HG03025 (cell line): ENCODE data around the gene CCDC88B.
"Not testable (repeated sequence)": the region's sequence is repeated elsewhere in the genome, so short reads cannot be mapped to it uniquely, and the experiment has no call there.

ENCODE experiments used
- ATAC-seq: cut with Tn5 transposase; IDR thresholded peaks from one replicate; pipeline ENCODE4 v1.9.1; 2021; ENCODE audit warnings: mild to moderate bottlenecking, moderate library complexity; ENCODE audit not compliant: unreplicated experiment, low FRiP score

CCDC88B gene

DNA sequence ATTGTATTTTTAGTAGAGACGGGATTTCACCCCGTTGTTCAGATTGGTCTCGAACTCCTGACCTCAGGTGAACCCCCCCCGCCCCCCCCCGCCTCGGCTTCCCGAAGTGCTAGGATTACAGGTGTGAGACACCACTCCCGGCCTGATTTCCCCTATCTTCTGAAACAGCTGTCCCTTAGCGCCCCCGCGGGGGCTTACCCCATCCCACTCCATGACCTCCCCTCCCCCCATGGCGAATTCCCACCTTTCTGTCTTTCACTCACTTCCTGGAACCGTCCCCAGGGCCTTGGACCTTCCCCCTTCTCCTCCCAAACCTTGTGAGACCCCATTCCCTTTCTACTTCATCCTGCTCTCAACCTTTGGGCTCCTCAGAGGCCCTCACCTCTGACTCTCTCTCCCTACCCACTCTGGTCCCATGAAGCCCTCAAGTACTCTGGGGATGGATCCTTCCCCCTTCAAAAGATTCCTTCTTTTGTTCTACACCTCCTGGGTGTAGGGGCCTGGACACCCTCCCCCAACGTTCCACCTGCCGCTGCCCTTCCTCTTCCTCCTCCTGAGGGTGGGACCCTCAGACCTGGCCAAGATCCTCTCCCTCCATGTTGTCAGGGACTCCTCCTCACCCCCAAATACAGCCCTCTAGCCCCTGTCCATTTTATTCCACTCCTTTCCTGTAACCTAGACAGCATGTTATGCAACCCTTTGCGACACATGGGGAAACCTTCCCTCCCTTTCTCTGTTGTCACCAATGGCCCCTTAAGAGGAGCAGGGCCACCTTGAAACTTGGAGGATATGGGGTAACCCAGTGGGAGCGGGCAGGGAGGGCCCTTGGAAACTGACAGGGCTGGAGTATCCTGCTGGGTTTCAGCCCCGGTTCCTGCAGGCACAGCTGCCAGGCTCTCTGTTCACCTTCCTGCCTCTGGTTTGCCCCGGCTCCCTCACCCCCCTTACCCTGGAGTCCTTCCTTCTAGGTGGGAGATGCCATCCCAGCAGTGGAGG is 20.9 kb upstream of the CCDC88B start:
- no peak for ATAC-seq

DNA sequence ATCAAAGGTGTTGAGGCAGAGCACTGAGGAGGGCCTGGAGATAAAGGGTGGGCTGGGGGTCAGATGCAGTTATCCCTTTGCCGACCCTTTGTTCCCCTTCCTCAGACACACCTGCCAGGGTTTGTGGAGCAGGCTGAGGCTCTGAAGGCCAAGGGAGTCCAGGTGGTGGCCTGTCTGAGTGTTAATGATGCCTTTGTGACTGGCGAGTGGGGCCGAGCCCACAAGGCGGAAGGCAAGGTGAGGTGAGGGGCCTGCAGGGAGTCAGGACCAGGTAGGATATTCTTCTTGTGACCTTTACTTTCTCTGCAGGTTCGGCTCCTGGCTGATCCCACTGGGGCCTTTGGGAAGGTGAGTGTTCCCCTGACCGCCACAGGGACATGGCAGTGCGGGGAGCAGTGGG is 19.4 kb upstream of the CCDC88B start:
- no peak for ATAC-seq

DNA sequence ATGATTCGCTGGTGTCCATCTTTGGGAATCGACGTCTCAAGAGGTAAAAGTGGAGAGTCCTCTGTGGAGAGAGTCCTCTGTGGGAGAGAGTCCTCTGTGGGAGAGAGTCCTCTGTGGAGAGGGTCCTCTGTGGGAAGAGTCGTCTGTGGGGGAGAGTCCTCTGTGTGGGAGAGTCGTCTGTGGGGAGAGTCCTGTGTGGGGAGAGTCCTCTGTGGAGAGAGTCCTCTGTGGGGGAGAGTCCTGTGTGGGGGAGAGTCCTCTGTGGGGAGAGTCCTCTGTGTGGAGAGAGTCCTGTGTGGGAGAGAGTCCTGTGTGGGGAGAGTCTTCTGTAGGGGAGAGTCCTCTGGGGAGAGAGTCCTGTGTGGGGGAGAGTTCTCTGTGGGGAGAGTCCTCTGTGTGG is 19.0 kb upstream of the CCDC88B start:
- no peak for ATAC-seq

DNA sequence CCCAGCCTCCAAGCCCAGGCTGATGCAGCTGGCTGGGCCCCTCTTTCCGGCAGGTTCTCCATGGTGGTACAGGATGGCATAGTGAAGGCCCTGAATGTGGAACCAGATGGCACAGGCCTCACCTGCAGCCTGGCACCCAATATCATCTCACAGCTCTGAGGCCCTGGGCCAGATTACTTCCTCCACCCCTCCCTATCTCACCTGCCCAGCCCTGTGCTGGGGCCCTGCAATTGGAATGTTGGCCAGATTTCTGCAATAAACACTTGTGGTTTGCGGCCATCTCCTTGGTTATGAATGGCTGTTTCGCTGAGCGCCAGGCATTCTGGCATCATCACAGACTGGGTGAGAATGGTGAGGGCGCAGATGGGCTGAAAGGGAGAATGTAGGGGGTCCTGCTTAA is 18.5 kb upstream of the CCDC88B start:
- no peak for ATAC-seq

DNA sequence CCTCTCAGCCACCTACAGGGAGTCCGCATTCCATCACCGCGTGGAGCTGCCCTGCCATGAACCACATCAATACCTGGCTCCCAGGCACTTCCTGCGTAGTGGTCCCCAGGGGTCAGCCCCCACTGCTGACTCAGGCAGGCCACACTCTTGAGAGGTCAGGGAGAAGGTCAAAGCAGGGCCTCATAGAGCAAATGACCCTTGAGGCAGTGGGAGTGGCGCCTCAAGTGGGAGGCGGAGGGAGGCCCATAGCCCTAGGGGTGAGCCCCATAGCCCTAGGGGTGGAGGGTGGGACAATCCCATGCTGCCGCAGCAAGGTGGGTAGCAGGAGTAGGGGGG is 17.1 kb upstream of the CCDC88B start:
- no peak for ATAC-seq

DNA sequence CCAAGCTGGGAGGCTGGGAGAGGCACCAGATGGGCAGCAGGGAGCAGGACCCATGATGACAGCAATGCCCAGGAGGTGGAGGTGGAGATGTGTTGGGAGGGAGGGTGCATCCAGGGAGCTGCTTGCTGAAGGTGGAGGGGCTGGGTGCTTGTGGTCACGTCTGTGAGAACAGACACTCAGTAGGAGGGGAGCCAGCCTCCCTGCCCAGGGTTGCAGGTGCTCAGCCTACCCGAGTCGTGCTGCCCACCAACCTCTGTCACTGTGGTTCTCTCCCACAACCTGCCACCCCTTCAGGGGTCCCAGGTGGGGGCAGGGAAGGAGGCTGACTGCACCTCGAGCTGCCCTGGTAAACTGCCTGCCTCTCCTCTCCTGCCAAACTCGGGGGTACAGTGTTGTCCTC is 16.6 kb upstream of the CCDC88B start:
- no peak for ATAC-seq

DNA sequence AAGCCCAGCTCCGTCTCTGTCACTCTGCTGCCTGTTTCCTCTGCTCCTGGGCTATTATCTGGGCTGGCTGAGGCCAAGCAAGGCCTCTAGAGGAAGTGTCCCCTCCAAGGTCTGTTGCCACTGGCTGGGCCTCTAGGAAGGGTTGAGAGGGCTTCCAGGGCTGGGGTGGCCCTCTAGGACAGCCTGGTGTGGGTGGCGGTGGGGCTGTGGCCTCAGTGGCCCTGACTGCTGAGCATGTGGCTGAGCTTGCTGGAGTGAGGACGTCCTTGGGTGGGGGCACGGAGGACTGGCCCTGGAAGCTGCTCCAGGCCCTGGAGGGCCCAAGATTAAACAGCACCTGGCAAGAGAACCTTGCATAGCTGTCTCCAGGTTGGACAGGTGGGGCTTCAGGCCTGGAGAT is 16.0 kb upstream of the CCDC88B start:
- ATAC-seq: not testable (repeated sequence)

DNA sequence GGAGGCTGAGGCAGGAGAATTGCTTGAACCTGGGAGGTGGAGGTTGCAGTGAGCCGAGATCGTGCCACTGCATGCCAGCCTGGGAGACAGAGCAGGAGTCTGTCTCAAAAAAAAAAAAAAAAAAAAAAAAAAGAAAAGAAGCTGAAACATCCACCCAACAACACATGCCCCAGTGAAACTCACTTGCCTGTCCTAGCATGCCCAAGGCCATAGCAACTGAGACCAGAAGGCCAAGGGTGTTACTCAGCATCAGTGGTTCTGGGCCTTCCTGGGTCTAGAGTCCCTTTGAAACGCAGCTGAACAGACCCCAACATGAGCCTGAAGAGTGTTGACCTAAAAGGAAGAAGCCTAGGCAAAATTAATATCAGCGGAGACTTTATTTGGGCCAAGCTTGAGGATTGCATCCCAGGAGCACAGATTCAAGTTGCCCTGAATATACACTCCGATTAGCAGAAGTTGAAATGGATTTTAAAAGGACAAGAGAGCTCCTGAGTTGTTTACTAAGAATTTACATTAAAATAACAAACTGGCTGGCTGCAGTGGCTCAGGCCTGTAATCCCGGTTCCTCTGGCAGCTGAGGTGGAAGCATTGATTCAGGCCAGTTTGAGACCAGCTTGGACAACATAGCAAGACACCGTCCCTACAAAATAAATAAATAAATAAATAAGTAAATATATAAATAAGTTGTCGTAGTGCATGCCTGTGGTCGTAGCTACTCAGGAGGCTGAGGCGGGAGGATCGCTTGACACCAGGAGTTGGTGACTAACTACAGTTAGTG is 15.1 kb upstream of the CCDC88B start:
- ATAC-seq: no peak

DNA sequence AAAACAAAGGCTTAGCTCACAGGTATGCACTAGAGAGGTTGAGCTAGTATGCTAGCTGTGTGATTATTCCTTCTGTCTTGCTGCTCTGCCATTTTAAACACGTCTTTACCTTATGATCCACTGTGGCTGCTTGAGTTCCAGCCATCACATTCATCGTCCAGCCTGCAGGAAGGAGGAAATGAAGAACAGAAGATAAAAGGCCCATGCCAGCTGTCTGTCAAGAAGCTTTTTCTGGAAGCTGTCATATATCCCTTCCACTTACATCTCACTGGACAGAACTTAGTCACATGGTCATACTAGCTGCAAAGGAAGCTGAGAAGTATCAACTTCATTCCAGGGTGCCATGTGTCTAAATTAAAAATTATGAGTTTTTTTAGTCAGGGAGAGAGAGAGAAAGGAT is 12.6 kb upstream of the CCDC88B start:
- ATAC-seq: no peak

DNA sequence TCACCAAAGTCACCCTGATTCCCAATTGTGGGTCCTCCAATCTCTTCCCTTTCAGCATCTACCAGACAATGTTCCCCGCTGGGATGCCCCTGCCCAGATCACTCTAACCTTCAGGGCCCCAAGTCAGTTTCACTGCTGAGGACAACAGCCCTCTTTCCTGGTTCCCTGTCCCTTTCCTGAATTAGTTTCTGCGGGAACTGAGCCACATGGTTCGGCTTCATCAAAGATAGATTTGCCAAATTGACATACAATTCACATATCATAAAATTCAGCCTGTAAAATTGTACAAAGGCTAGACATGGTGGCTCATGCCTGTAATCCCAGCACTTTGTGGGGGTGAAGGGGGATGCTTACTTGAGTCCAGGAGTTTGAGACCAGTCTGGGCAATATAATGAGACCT is 12.0 kb upstream of the CCDC88B start:
- ATAC-seq: no peak

DNA sequence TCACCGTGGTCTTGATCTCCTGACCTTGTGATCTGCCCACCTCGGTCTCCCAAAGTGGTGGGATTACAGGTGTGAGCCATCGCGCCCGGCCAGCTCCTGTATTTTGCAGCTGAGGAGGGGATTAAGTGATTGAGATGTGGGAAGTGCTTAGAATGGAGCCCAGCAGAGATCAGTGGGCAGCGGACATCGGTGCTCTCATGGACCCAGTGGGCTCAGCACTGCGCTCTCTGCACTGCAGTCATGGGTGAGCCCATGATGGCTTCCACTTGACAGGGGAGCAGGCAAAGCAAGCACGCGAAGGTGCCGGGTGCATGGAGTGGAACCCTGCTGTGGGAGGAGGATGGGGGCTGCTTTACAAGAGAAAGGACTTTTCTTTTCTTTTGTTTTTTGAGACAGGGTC is 9.1 kb upstream of the CCDC88B start:
- no peak for ATAC-seq

DNA sequence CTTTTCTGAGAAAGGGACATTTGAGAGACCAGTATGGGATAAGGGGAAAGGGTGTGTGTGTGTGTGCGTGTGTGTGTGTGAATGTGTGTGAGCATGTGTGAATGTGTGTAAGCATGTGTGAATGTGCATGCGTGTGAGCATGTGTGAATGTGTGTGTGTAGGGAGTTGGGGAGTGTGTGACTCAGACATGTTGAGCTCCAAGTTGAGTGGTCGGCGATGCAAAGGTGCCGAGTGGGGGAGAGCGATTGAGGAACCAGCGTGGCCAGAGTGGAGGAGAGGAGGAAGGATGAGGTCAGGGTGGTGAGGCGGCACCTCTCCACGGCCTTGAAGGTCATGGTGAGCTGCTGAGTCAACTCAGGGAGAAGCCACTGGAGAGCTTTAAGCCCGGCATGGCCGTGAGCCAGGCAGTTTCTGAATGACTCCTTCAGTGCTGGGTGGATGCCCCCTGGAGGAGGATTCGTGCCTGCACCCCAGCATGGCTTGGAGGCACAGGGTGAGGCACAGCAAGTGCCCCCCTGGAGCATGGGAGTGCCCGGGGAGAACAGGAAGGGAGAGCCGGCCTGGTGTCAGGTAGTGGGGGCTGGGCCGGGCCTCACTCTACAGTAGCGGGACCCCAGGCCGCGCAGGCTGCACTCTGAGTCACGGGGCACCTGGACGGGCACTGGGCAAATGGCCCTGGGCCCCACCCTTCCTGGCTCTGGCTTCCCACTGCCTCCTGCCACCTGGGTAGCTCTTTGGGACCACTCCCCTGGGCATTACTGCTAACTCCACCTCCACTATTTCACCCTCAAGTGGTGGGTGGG is 8.2 kb upstream of the CCDC88B start:
- ATAC-seq: no peak

DNA sequence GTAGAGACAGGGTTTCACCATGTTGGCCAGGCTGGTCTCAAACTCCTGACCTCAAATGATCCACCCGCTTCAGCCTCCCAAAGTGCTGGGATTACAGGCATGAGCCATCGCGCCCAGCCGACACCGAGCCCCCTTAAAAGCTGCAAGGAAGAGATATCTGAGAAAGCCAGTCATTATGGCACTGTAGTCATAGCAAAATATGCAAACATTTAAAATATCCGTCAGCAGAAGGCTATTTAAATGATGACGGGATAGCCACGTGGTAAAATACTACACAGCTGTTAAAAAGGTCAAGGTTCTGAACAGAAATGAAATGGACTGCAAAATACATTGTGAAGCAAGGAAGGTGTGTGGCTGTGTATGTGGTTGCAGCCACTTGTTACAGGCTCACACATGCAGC is 6.4 kb upstream of the CCDC88B start:
- no peak for ATAC-seq

DNA sequence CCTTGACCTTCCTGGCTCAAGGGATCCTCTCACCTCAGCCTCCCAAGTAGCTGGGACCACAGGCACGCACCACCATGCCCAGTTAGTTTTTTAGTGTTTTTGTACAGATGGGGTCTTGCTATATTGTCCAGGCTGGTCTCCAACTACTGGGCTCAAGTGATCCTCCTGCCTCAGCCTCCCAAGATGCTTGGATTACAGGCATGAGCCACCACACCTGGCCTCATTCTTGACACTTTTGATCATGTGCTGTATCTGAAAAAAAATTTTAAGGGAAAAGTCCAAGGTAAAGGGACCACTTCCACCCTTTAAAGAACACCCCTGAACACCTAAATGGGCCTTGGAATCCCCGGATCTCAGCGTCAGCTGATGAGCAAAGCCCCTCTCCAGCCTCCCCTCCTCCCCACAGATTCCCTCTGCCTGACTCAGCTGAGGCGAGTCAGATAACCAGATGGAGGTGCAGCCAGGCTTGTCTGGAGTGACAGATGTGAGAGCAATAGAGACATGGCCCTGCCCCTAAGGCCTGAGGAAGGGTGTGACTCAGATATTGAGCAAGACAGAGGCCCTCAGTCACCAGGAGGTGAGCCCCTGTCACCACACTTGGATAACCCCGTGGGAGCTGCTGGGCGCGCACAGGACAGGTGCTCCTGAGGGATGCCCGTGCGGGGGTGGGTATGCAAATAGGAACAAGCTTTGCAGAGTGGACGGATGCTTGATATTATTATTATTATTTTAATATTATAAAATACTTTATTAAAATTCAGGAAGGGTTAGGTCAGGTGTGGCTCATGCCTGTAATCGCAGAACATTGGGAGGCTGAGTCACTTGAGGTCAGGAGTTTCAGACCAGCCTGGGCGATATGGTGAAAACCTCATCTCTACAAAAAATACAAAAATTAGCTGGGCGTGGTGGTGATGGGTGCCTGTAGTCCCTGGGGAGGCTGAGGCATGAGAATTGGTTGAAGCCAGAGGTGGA is 5.0 kb upstream of the CCDC88B start:
- ATAC-seq: no peak

DNA sequence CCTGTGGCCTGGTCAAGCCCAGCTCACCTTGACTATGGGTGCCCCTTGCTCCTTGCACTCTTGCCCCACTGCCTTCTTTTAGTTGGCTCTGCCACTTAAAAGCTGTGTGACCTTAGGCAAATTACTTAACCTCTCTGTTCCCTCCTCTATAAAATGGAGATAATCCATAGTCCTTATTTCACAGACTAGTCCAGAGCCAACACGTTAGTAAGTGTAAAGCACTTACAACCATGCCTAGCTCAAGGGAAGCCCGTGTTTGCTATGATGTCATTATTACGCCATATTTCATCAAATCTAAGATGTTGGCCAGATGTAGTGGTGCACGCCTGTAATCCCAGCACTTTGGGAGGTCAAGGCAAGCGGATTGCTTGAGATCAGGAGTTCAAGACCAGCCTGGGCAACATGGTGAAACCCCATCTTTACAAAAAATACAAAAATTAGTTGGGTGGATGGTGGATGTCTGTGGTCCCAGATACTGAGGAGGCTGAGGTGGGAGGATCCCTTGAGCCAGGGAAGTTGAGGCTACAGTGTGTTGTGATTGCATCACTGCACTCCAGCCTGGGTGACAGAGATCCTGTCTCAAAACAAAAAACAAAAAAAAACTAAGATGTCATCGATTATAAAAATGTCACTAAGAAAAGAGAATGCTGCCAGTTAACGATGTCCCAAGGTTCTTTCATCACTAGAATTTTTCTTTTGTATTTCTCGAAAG is 2.3 kb upstream of the CCDC88B start:
- no peak for ATAC-seq

DNA sequence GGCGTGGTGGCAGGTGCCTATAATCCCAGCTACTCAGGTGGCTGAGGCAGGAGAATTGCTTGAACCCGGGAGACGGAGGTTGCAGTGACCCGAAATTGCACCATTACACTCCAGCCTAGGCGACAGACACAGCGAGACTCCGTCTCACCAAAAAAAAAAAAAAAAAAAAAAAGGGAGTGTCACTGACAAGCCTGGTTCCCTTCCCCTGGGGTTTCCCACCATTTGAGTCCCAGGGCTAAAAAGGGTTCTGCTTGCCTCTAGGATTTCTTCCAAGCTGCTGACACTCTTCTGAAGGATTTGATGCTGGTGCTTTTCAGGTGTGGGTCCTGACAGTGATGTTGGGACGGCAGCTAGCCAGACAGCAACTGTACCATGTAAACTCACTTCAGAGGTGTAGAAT is 1.3 kb upstream of the CCDC88B start:
- ATAC-seq: no peak

DNA sequence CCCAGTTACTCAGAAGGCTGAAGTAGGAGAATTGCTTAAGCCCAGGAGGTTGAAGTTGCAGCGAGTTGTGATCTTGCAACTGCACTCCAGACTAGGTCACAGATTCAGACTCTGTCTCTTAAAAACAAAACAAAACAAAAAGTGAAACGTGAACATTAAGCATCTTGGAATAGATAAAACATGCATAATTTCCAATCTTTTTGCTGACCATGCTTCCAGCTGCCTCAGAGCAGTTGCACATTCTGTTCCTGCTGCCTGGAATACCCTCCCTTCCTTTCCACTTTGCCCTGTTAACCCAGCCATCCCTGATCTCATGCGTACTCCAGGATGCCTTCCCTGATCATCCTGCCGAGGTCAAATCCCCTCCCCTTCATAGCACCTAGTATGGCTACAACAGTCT is 718 bp upstream of the CCDC88B start:
- no peak for ATAC-seq

DNA sequence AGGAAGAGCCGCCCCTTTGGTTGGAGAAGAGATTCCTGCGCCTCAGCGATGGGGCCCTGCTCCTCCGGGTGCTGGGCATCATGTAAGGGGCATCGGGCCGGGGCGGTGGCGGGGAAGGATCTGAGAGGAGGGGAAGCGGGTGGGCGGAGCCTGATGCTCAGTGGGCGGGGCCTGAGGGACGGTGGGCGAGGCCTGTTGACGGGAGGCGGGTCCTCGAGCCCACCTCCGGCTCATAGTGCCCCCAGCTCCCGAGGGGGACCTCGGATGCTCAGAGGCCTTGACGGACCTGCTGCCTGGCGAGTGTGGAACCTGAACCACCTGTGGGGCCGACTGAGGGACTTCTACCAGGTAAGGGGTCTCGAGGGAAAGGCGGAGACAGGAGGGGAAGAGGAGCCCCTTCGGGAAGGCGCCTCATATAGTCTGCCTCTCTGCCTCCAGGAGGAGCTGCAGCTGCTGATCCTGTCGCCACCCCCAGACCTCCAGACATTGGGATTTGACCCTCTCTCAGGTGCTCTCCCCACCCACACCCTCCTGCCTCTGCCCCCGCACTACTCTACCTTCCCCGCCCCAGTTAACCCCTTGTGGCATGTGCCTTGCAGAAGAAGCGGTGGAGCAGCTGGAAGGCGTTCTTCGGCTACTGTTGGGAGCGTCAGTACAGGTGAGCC is 799 bp downstream of the CCDC88B start:
- ATAC-seq: no peak

DNA sequence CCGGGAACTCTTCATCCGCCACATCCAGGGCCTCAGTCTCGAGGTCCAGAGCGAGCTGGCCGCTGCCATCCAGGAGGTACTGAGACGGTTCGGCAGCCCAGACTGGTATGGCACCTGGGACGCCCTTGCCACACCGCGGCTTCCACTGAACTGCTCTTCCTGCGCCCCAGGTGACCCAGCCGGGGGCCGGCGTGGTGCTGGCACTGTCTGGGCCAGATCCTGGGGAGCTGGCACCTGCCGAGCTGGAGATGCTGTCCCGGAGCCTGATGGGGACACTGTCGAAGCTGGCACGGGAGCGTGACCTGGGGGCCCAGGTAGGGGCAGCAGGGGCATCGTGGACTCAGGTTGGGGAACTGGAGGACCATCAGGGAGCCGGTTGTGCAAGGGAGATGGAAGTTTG is 1.4 kb downstream of the CCDC88B start:
- ATAC-seq: no peak
